CD14-positive monocyte (primary cell): ENCODE data around the gene SLC37A1. TPM values are rescaled to one million over a fixed set of nuclear protein-coding genes. Genes with fewer than 3 reads are reported as not detected.
"Not testable (repeated sequence)": the region's sequence is repeated elsewhere in the genome, so short reads cannot be mapped to it uniquely, and the experiment has no call there.

Experiments
- DNase-seq, 3 donors: peaks; one replicate each; pipeline ENCODE4 v3.0.0-alpha.2; 2011 to 2022
- H2AFZ ChIP-seq: 2 replicates; pipeline ENCODE4 v1.6.0; 2012; ENCODE audit warnings: mild to moderate bottlenecking, low read depth, low read length, inconsistent platforms; ENCODE audit not compliant: insufficient read depth, poor library complexity, severe bottlenecking
- H3K27ac ChIP-seq, 2 donors: 1 replicate in 1 of 2; 2 replicates in 1 of 2; pipeline ENCODE4 v1.5.1; 2012 to 2013; ENCODE audit warnings: low read length in 2 of 2, control low read depth in 1 of 2, inconsistent platforms in 1 of 2, low read depth in 1 of 2, mild to moderate bottlenecking in 1 of 2
- H3K27me3 ChIP-seq, 2 donors: one replicate each; pipeline versions ENCODE4 v1.6.0 to v1.6.1; 2011 to 2013; ENCODE audit warnings: low read length in 2 of 2; ENCODE audit not compliant: control insufficient read depth in 2 of 2, insufficient read depth in 2 of 2
- H3K36me3 ChIP-seq, 2 donors: replicated peaks in 1 of 2; 1 replicate in 1 of 2; 2 replicates in 1 of 2; pipeline versions ENCODE4 v1.5.1 to v1.6.1; 2012 to 2013; ENCODE audit warnings: low read length in 2 of 2, control low read depth in 1 of 2, inconsistent platforms in 1 of 2, mild to moderate bottlenecking in 1 of 2; ENCODE audit not compliant: insufficient read depth in 2 of 2, control insufficient read depth in 1 of 2
- H3K4me1 ChIP-seq, 2 donors: 1 replicate in 1 of 2; 2 replicates in 1 of 2; pipeline versions ENCODE4 v1.5.1 to v1.6.1; 2012 to 2013; ENCODE audit warnings: low read length in 2 of 2, control low read depth in 1 of 2, inconsistent platforms in 1 of 2, mild to moderate bottlenecking in 1 of 2, moderate library complexity in 1 of 2; ENCODE audit not compliant: insufficient read depth in 2 of 2, control insufficient read depth in 1 of 2
- H3K4me2 ChIP-seq: replicated peaks from 2 replicates; pipeline ENCODE3; 2012; ENCODE audit warnings: low read length, moderate library complexity, mild to moderate bottlenecking; ENCODE audit not compliant: poor library complexity, severe bottlenecking; ENCODE audit errors: extremely low read depth
- H3K4me3 ChIP-seq, 3 experiments: fragments of 200-600 bp in 1 of 3; sonication (generic) in 1 of 3; replicated peaks in 1 of 3; 1 replicate in 2 of 3; 2 replicates in 1 of 3; pipeline ENCODE4 v1.5.1; 2011 to 2013; ENCODE audit warnings: low read length in 3 of 3, mild to moderate bottlenecking in 3 of 3, control low read depth in 2 of 3, low read depth in 2 of 3, inconsistent platforms in 1 of 3, moderate library complexity in 1 of 3
- H3K79me2 ChIP-seq: 2 replicates; pipeline ENCODE4 v1.6.0; 2012; ENCODE audit warnings: mild to moderate bottlenecking, control low read depth, inconsistent platforms, low read length, moderate library complexity; ENCODE audit not compliant: insufficient read depth
- H3K9ac ChIP-seq: 2 replicates; pipeline ENCODE4 v1.6.0; 2017; ENCODE audit warnings: low read length, mild to moderate bottlenecking; ENCODE audit not compliant: insufficient read depth, poor library complexity, severe bottlenecking
- H3K9me3 ChIP-seq, 2 donors: replicated peaks in 1 of 2; 1 replicate in 1 of 2; 2 replicates in 1 of 2; pipeline versions ENCODE4 v1.5.1 to v1.6.1; 2012 to 2013; ENCODE audit warnings: low read length in 2 of 2, control low read depth in 1 of 2; ENCODE audit not compliant: control insufficient read depth in 1 of 2, insufficient read depth in 1 of 2
- H4K20me1 ChIP-seq: 2 replicates; pipeline ENCODE4 v1.6.0; 2012; ENCODE audit warnings: mild to moderate bottlenecking, low read length, control low read depth, moderate library complexity; ENCODE audit not compliant: insufficient read depth
- H3K27ac Mint-ChIP-seq, 7 donors: one replicate each; pipeline ENCODE4 v1.8.0; 2020; ENCODE audit warnings: mild to moderate bottlenecking in 7 of 7, mixed read lengths in 7 of 7, moderate library complexity in 6 of 7, inconsistent platforms in 2 of 7
- H3K27me3 Mint-ChIP-seq, 3 donors: one replicate each; pipeline ENCODE4 v1.8.0; 2021 to 2022; ENCODE audit warnings: low read depth in 3 of 3, mild to moderate bottlenecking in 3 of 3, mixed read lengths in 3 of 3, moderate library complexity in 3 of 3, inconsistent platforms in 1 of 3
- H3K36me3 Mint-ChIP-seq, 2 donors: one replicate each; pipeline ENCODE4 v1.8.0; 2020; ENCODE audit warnings: mixed read lengths in 2 of 2, inconsistent platforms in 1 of 2, mild to moderate bottlenecking in 1 of 2
- H3K4me1 Mint-ChIP-seq: one replicate; pipeline ENCODE4 v1.8.0; 2020; ENCODE audit warnings: mild to moderate bottlenecking, mixed read lengths
- H3K4me3 Mint-ChIP-seq, 2 donors: one replicate each; pipeline ENCODE4 v1.8.0; 2020; ENCODE audit warnings: mild to moderate bottlenecking in 2 of 2, mixed read lengths in 2 of 2, moderate library complexity in 1 of 2
- H3K9me3 Mint-ChIP-seq, 7 donors: one replicate each; pipeline ENCODE4 v1.8.0; 2020 to 2022; ENCODE audit warnings: mixed read lengths in 7 of 7, mild to moderate bottlenecking in 6 of 7, moderate library complexity in 6 of 7, inconsistent platforms in 2 of 7
- WGBS: methylation state at CpG from one replicate; pipeline ENCODE4 v1.1.5; 2013; ENCODE audit warnings: missing lambda C conversion rate; ENCODE audit not compliant: insufficient coverage; 5-methylcytosine and 5-hydroxymethylcytosine counted together
- intact Hi-C, 2 donors: fragments of 100-400 bp; cut with micrococcal nuclease; formaldehyde crosslinking; loops; one replicate each; pipeline versions ENCODE4 v1.15.0 to v1.15.1; 2023
- polyA plus RNA-seq, 3 donors: library from polyadenylated mRNA; depleted of rRNA in 1 of 3; unstranded in 2 of 3; stranded (reverse) in 1 of 3; fragments of 300-500 nt in 2 of 3; fragments of >200 nt in 1 of 3; fragmentation: Illumina TruSeq in 2 of 3; gene quantifications; 1 replicate in 2 of 3; 2 replicates in 1 of 3; pipeline ENCODE4 v1.2.3, GENCODE V29; 2012 to 2021
- TF ChIP-seq, protein P1 (sequence below): fragments of 200-600 bp; IDR thresholded peaks from one replicate; pipeline ENCODE4 v1.8.0; 2022; ENCODE audit warnings: antibody characterized with exemption, mild to moderate bottlenecking

SLC37A1 gene
- polyA plus RNA-seq, 3 donors, result 2.7 to 12.4 (median 4.3) TPM

DNA sequence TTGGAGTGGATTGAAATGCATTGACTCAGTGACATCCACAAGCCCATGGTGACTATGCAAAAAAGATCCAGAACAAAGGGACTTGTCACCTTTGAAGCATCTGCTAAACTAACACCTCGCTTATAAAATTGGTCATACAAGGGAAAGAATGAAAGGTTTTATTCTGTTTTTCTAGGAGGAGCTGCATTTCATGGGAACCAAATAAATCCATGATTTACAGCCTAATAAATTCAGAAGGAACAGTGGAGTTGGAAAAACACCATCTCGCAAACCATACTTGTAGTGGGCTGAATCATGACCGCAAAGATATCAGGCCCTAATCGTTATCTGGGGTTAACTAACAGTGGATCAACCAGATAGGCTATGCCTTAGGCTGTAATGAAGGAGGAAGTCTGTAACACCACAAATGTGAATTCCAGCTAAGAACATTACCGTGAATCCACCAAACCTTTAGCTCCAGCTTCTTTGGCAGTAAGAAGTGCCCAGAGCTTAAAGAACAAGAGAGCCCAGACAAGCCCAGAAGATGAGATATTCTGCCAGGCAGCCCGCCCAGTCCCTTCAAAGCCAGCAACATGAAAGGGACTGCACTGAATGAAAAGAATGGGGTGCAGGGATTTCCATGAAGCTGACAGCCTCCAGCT, 45.0 kb upstream of the SLC37A1 start:
- Histone ChIP-seq H3K36me3 (no peaks in the 10 kb centered on the region), H3K9ac (no peak overlapping the region), H3K4me1 (peaks cover 23 to 28% of the 10 kb centered on the region in 2 donors), H3K9me3 (no peaks in the 10 kb centered on the region), H3K27me3 (no peaks in the 10 kb centered on the region), H3K79me2 (no peaks in the 10 kb centered on the region), H3K4me3 (no peak overlapping the region), H3K27ac (no peak overlapping the region), H4K20me1 (no peaks in the 10 kb centered on the region), H3K4me2 (no peak overlapping the region), H2AFZ (no peak overlapping the region)
- intact Hi-C loops, result loop anchor here in 1 of 2 donors (10.0 kb wide), 1 partner anchor 654 kb away; no protein-coding TSS in a partner anchor
- H3K36me3 Mint-ChIP-seq, result no peaks in the 10 kb centered on the region
- H3K4me1 Mint-ChIP-seq, result peaks cover 32% of the 10 kb centered on the region
- H3K27ac Mint-ChIP-seq, result no peak overlapping the region
- H3K4me3 Mint-ChIP-seq, result no peak overlapping the region
- no peaks in the 10 kb centered on the region for H3K9me3 Mint-ChIP-seq
- TF ChIP-seq, protein P1, sequence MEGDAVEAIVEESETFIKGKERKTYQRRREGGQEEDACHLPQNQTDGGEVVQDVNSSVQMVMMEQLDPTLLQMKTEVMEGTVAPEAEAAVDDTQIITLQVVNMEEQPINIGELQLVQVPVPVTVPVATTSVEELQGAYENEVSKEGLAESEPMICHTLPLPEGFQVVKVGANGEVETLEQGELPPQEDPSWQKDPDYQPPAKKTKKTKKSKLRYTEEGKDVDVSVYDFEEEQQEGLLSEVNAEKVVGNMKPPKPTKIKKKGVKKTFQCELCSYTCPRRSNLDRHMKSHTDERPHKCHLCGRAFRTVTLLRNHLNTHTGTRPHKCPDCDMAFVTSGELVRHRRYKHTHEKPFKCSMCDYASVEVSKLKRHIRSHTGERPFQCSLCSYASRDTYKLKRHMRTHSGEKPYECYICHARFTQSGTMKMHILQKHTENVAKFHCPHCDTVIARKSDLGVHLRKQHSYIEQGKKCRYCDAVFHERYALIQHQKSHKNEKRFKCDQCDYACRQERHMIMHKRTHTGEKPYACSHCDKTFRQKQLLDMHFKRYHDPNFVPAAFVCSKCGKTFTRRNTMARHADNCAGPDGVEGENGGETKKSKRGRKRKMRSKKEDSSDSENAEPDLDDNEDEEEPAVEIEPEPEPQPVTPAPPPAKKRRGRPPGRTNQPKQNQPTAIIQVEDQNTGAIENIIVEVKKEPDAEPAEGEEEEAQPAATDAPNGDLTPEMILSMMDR, result no peak
- no peak for DNase-seq
- peaks cover 1 to 11% (median 1%) of the 10 kb centered on the region in 3 donors for H3K27me3 Mint-ChIP-seq
- 78% methylated on average over 1 of the region's 6 CpGs for WGBS

DNA sequence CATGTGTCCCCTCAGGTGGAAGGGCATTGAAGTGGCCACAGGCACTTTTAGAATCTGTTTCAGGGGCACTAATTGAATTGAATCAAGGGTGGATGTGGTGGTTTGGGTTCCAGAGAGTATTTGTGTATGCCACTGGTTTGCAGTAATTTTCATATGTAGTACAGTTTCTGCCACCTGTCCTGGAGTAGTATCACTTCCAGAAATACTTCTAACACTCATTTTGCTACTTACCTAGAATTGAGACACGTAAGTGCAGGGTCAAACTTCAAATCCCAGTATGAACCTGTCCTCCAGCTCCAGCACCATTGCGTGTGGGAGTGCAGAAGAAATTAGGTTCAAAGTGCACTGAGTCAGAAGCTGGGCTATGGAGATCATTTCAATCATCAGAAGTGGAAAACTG, 44.4 kb upstream of the SLC37A1 start:
- no peak for DNase-seq
- Histone ChIP-seq H3K79me2 (no peaks in the 10 kb centered on the region), H3K36me3 (no peaks in the 10 kb centered on the region), H3K27me3 (no peaks in the 10 kb centered on the region), H3K9me3 (no peaks in the 10 kb centered on the region), H3K4me1 (peaks cover 19 to 23% of the 10 kb centered on the region in 2 donors), H3K27ac (no peak overlapping the region), H2AFZ (no peak overlapping the region), H3K4me2 (no peak overlapping the region), H3K4me3 (no peak overlapping the region), H3K9ac (no peak overlapping the region), H4K20me1 (no peaks in the 10 kb centered on the region)
- TF ChIP-seq, protein P1, result no peak
- no peak overlapping the region for H3K4me3 Mint-ChIP-seq
- WGBS, result no CpG with 5 or more reads among the region's 2 CpGs
- no peak overlapping the region for H3K27ac Mint-ChIP-seq
- intact Hi-C loops, result loop anchor here in 1 of 2 donors (10.0 kb wide), 1 partner anchor 654 kb away; no protein-coding TSS in a partner anchor
- peaks cover 26% of the 10 kb centered on the region for H3K4me1 Mint-ChIP-seq
- peaks cover 0 to under 1% (median 0%) of the 10 kb centered on the region in 7 donors for H3K9me3 Mint-ChIP-seq
- no peaks in the 10 kb centered on the region for H3K36me3 Mint-ChIP-seq
- H3K27me3 Mint-ChIP-seq, result peaks cover 1 to 12% (median 1%) of the 10 kb centered on the region in 3 donors

GRCh38 chr21:42469726-42470125, 43.9 kb upstream of the SLC37A1 start:
- not testable (repeated sequence) for H3K36me3 ChIP-seq, H2AFZ ChIP-seq, H4K20me1 ChIP-seq, H3K4me3 Mint-ChIP-seq, H3K4me2 ChIP-seq, H3K9me3 Mint-ChIP-seq, H3K79me2 ChIP-seq, H3K27ac ChIP-seq, H3K9ac ChIP-seq, H3K9me3 ChIP-seq, H3K36me3 Mint-ChIP-seq, H3K4me3 ChIP-seq, H3K27me3 ChIP-seq, DNase-seq
- intact Hi-C loops, result loop anchor here in 1 of 2 donors (10.0 kb wide), 1 partner anchor 655 kb away; no protein-coding TSS in a partner anchor
- peaks cover 14 to 18% of the 10 kb centered on the region in 2 donors for H3K4me1 ChIP-seq
- peak overlapping the region in 1 of 7 donors; percentile 31 for H3K27ac Mint-ChIP-seq
- H3K4me1 Mint-ChIP-seq, result peaks cover 22% of the 10 kb centered on the region
- H3K27me3 Mint-ChIP-seq, result peaks cover 1 to 15% (median 3%) of the 10 kb centered on the region in 3 donors
- no CpG with 5 or more reads among the region's 4 CpGs for WGBS
